HepG2 (cell line): ENCODE results near the gene RGL1. TPM values are rescaled to one million over a fixed set of nuclear protein-coding genes. Genes with fewer than 3 reads are reported as not detected.

ENCODE experiments used
- ATAC-seq: fragments of 200-7000 bp; cut with Tn5 transposase; 3 replicates; pipeline ENCODE4 v1.9.1; 2020; ENCODE audit warnings: mild to moderate bottlenecking, moderate library complexity
- BruUV-seq: library from RNA; stranded (reverse); fragments of 400-500 nt; replicated peaks from 2 replicates; lab custom pipeline; 2021; lab: Mats Ljungman, UMichigan
- CTCF ChIA-PET: fragments of 300-600 bp; formaldehyde crosslinking; extraction: SDS; loops from one replicate; lab custom pipeline; 2021; ENCODE audit warnings: low total read pairs, inconsistent platforms, low intra/inter-chr PET ratio; lab: Yijun Ruan, JAX
- POLR2A ChIA-PET: fragments of 350-600 bp; sonication (Branson Sonifier 250); formaldehyde crosslinking; loops from one replicate; lab custom pipeline; 2020; ENCODE audit warnings: antibody characterized with exemption, inconsistent platforms; lab: Yijun Ruan, JAX
- DNase-seq: peaks from one replicate; pipeline ENCODE4 v3.0.0-alpha.2; 2015; ENCODE audit warnings: low spot score
- FAIRE-seq: peaks from 3 replicates; lab custom pipeline; 2011; peaks lifted over from hg19 to GRCh38; lab: Jason Lieb, UNC
- H2AFZ ChIP-seq: one replicate; pipeline ENCODE4 v1.6.1; 2011; ENCODE audit warnings: low read length, inconsistent platforms
- H3K27ac ChIP-seq: fragments of 300-600 bp; 3 replicates; pipeline ENCODE4 v1.8.0; 2011; ENCODE audit warnings: mixed run types, mild to moderate bottlenecking, mixed read lengths, low read length, inconsistent platforms; ENCODE audit not compliant: insufficient read depth; ENCODE audit errors: extremely low read length
- H3K27me3 ChIP-seq, 2 experiments: fragments of 200-600 bp in 1 of 2; 2 replicates in 1 of 2; 3 replicates in 1 of 2; pipeline versions ENCODE4 v1.6.0 to v1.8.0; 2011; ENCODE audit warnings: low read length in 2 of 2, mild to moderate bottlenecking in 2 of 2, moderate library complexity in 2 of 2, inconsistent platforms in 1 of 2; ENCODE audit not compliant: insufficient read depth in 2 of 2, control insufficient read depth in 1 of 2
- H3K36me3 ChIP-seq, 2 experiments: fragments of 200-600 bp in 1 of 2; replicated peaks in 1 of 2; 2 replicates in 1 of 2; 3 replicates in 1 of 2; pipeline versions ENCODE4 v1.5.1 to v1.8.0; 2011; ENCODE audit warnings: low read length in 2 of 2, inconsistent platforms in 1 of 2; ENCODE audit not compliant: insufficient read depth in 2 of 2, control insufficient read depth in 1 of 2
- H3K4me1 ChIP-seq: 2 replicates; pipeline ENCODE4 v1.5.1; 2012; ENCODE audit warnings: low read length, inconsistent platforms; ENCODE audit not compliant: insufficient read depth
- H3K4me2 ChIP-seq: 2 replicates; pipeline ENCODE4 v1.6.0; 2011; ENCODE audit warnings: low read depth, low read length, inconsistent platforms
- H3K4me3 ChIP-seq, 3 experiments: fragments of 200-600 bp in 1 of 3; sonication (generic), shearing (Covaris generic) in 1 of 3; replicated peaks in 1 of 3; 2 replicates each; pipeline ENCODE4 v1.5.1; 2011 to 2016; ENCODE audit warnings: low read length in 3 of 3, inconsistent platforms in 2 of 3, low read depth in 2 of 3, mild to moderate bottlenecking in 2 of 3, control low read depth in 1 of 3, mixed read lengths in 1 of 3; ENCODE audit not compliant: insufficient read depth in 1 of 3
- H3K79me2 ChIP-seq: one replicate; pipeline ENCODE4 v1.6.1; 2011; ENCODE audit warnings: low read length, inconsistent platforms; ENCODE audit not compliant: insufficient read depth
- H3K9ac ChIP-seq: 2 replicates; pipeline ENCODE4 v1.6.0; 2011; ENCODE audit warnings: mild to moderate bottlenecking, low read depth, low read length, inconsistent platforms; ENCODE audit not compliant: insufficient read depth
- H3K9me3 ChIP-seq: 2 replicates; pipeline ENCODE4 v1.5.1; 2012; ENCODE audit warnings: mild to moderate bottlenecking, low read length
- H4K20me1 ChIP-seq: 2 replicates; pipeline ENCODE4 v1.6.0; 2011; ENCODE audit warnings: inconsistent platforms, mild to moderate bottlenecking, low read length, moderate library complexity; ENCODE audit not compliant: insufficient read depth
- CENPT ChIP-seq: sonication (generic); formaldehyde crosslinking; IDR thresholded peaks from 2 replicates; pipeline ENCODE4 v1.8.0; 2022; ENCODE audit warnings: low read depth, mild to moderate bottlenecking, moderate library complexity, missing genetic modification reagents
- CREB1 ChIP-seq, 2 experiments: fragments of 450-650 bp in 1 of 2; IDR thresholded peaks; 2 replicates each; pipeline ENCODE4 v1.6.1; 2016 to 2017; ENCODE audit warnings: control low read depth in 1 of 2, mild to moderate bottlenecking in 1 of 2, missing compliant biosample characterization in 1 of 2, missing genetic modification characterization in 1 of 2
- CSRNP2 ChIP-seq: sonication (generic); formaldehyde crosslinking; conservative IDR thresholded peaks from 2 replicates; pipeline ENCODE4 v1.8.0; 2022; ENCODE audit warnings: low read depth, missing genetic modification reagents
- ELF3 ChIP-seq: IDR thresholded peaks from 2 replicates; pipeline ENCODE4 v1.6.1; 2016; ENCODE audit warnings: missing genetic modification reagents, missing compliant biosample characterization
- ESRRA ChIP-seq: sonication (generic); formaldehyde crosslinking; IDR thresholded peaks from 2 replicates; pipeline ENCODE4 v1.5.1; 2020; ENCODE audit warnings: mild to moderate bottlenecking, low read depth, missing genetic modification reagents
- EZH2 ChIP-seq: conservative IDR thresholded peaks from 2 replicates; pipeline ENCODE4 v1.6.1; 2012; ENCODE audit warnings: mild to moderate bottlenecking, low read depth, low read length, moderate library complexity
- FOXC1 ChIP-seq: sonication (generic); formaldehyde crosslinking; IDR thresholded peaks from 2 replicates; pipeline ENCODE4 v1.8.0; 2022; ENCODE audit warnings: mild to moderate bottlenecking, missing genetic modification reagents, borderline replicate concordance
- HES4 ChIP-seq: sonication (generic); formaldehyde crosslinking; IDR thresholded peaks from 2 replicates; pipeline ENCODE4 v1.9.0; 2021; ENCODE audit warnings: mild to moderate bottlenecking, missing genetic modification reagents, borderline replicate concordance
- KDM2A ChIP-seq: sonication (generic); formaldehyde crosslinking; IDR thresholded peaks from 2 replicates; pipeline ENCODE4 v1.4.0; 2020; ENCODE audit warnings: low read depth, missing genetic modification reagents, borderline replicate concordance
- KDM6A ChIP-seq: IDR thresholded peaks from 2 replicates; pipeline ENCODE4 v1.6.1; 2016; ENCODE audit warnings: low read depth
- RAD21 ChIP-seq: fragments of 450-650 bp; formaldehyde crosslinking; IDR thresholded peaks from 2 replicates; pipeline ENCODE4 v1.5.0; 2020; ENCODE audit warnings: mild to moderate bottlenecking
- ZFP36 ChIP-seq: fragments of 150-350 bp; IDR thresholded peaks from 2 replicates; pipeline ENCODE4 v1.6.1; 2018; ENCODE audit warnings: borderline replicate concordance, low read length, low read depth; ENCODE audit not compliant: partially characterized antibody
- ZNF329 ChIP-seq: sonication (generic); formaldehyde crosslinking; IDR thresholded peaks from 2 replicates; pipeline ENCODE4 v1.9.0; 2021; ENCODE audit warnings: low read depth, mild to moderate bottlenecking, missing genetic modification reagents
- ZNF383 ChIP-seq: sonication (generic); formaldehyde crosslinking; IDR thresholded peaks from 2 replicates; pipeline ENCODE4 v1.4.0; 2020; ENCODE audit warnings: missing genetic modification reagents, mild to moderate bottlenecking, borderline replicate concordance
- ZNF777 ChIP-seq: sonication (generic); formaldehyde crosslinking; IDR thresholded peaks from 2 replicates; pipeline ENCODE4 v1.4.0; 2020; ENCODE audit warnings: missing genetic modification reagents
- in situ Hi-C: cut with HindIII; loops from 2 replicates; pipeline ENCODE4 v1.10.0; 2017; ENCODE audit warnings: low pct_unique_long_range_greater_than_20kb; ENCODE audit not compliant: extremely low pct_ligation_motif_present
- intact Hi-C: fragments of 100-400 bp; cut with micrococcal nuclease; formaldehyde crosslinking; loops from one replicate; pipeline ENCODE4 v1.10.0; 2022; ENCODE audit not compliant: unreplicated experiment
- polyA plus RNA-seq, 8 experiments: library from polyadenylated mRNA; depleted of rRNA in 3 of 8; stranded (reverse) in 7 of 8; unstranded in 1 of 8; fragments of >200 nt; fragmentation: Illumina TruSeq in 4 of 8; extraction: Trizol in 4 of 8; gene quantifications; 2 replicates each; pipeline versions ENCODE4 v1.2.1 to v1.2.3, GENCODE V29; 2011 to 2016; ENCODE audit warnings: low read depth in 4 of 8, missing spikeins in 1 of 8, mixed read lengths in 1 of 8; ENCODE audit not compliant: insufficient read depth in 1 of 8
- total RNA-seq, 5 experiments: library from RNA; depleted of rRNA; stranded (reverse); fragments of >200 nt; fragmentation: Illumina TruSeq; extraction: Trizol; gene quantifications; 2 replicates each; pipeline ENCODE4 v1.2.3, GENCODE V29; 2016; ENCODE audit warnings: low read depth in 1 of 5
- TF ChIP-seq, protein P1 (sequence below): sonication (generic); formaldehyde crosslinking; IDR thresholded peaks from 2 replicates; pipeline ENCODE4 v1.5.0; 2020; ENCODE audit warnings: mild to moderate bottlenecking, missing genetic modification reagents, borderline replicate concordance

RGL1 gene
- total and polyA plus RNA-seq, 2 of the 13 experiments (the other 11 are each of a cell fraction or from before 2014, with no cell fraction given) = 3.5 to 4.7 TPM

- CTCF ChIA-PET = no interaction called here
- no TSS peak for BruUV-seq
- TF ChIP-seq KDM6A (CRISPR knock-in tag) (no peak), ZFP36 (no peak), KDM2A (CRISPR knock-in tag) (no peak), RAD21 (CRISPR knock-in tag) (no peak), FOXC1 (CRISPR knock-in tag) (no peak), ZNF777 (CRISPR knock-in tag) (no peak), ZNF329 (no peak), CSRNP2 (CRISPR knock-in tag) (no peak), EZH2 (no peak), ELF3 (CRISPR knock-in tag) (no peak), CENPT (CRISPR knock-in tag) (no peak), CREB1 (IDR thresholded peaks at IDR 0.05) (no peak), CREB1 (CRISPR knock-in tag; IDR thresholded peaks at IDR 0.05) (no peak), ZNF383 (no peak), HES4 (CRISPR knock-in tag) (no peak), ESRRA (CRISPR knock-in tag) (no peak)
- TF ChIP-seq, protein P1, sequence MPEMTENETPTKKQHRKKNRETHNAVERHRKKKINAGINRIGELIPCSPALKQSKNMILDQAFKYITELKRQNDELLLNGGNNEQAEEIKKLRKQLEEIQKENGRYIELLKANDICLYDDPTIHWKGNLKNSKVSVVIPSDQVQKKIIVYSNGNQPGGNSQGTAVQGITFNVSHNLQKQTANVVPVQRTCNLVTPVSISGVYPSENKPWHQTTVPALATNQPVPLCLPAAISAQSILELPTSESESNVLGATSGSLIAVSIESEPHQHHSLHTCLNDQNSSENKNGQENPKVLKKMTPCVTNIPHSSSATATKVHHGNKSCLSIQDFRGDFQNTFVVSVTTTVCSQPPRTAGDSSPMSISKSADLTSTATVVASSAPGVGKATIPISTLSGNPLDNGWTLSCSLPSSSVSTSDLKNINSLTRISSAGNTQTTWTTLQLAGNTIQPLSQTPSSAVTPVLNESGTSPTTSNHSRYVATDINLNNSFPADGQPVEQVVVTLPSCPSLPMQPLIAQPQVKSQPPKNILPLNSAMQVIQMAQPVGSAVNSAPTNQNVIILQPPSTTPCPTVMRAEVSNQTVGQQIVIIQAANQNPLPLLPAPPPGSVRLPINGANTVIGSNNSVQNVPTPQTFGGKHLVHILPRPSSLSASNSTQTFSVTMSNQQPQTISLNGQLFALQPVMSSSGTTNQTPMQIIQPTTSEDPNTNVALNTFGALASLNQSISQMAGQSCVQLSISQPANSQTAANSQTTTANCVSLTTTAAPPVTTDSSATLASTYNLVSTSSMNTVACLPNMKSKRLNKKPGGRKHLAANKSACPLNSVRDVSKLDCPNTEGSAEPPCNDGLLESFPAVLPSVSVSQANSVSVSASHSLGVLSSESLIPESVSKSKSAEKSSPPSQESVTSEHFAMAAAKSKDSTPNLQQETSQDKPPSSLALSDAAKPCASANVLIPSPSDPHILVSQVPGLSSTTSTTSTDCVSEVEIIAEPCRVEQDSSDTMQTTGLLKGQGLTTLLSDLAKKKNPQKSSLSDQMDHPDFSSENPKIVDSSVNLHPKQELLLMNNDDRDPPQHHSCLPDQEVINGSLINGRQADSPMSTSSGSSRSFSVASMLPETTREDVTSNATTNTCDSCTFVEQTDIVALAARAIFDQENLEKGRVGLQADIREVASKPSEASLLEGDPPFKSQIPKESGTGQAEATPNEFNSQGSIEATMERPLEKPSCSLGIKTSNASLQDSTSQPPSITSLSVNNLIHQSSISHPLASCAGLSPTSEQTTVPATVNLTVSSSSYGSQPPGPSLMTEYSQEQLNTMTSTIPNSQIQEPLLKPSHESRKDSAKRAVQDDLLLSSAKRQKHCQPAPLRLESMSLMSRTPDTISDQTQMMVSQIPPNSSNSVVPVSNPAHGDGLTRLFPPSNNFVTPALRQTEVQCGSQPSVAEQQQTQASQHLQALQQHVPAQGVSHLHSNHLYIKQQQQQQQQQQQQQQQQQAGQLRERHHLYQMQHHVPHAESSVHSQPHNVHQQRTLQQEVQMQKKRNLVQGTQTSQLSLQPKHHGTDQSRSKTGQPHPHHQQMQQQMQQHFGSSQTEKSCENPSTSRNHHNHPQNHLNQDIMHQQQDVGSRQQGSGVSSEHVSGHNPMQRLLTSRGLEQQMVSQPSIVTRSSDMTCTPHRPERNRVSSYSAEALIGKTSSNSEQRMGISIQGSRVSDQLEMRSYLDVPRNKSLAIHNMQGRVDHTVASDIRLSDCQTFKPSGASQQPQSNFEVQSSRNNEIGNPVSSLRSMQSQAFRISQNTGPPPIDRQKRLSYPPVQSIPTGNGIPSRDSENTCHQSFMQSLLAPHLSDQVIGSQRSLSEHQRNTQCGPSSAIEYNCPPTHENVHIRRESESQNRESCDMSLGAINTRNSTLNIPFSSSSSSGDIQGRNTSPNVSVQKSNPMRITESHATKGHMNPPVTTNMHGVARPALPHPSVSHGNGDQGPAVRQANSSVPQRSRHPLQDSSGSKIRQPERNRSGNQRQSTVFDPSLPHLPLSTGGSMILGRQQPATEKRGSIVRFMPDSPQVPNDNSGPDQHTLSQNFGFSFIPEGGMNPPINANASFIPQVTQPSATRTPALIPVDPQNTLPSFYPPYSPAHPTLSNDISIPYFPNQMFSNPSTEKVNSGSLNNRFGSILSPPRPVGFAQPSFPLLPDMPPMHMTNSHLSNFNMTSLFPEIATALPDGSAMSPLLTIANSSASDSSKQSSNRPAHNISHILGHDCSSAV (CRISPR knock-in tag) = no peak
These were observed 34.1 kb upstream of the RGL1 start for GRCh38 chr1:183770816-183771128.

More at GRCh38 chr1:183770816-183771128, 34.1 kb upstream of the RGL1 start:
- no peak for DNase-seq
- intact Hi-C loops = no loop called here
- H2AFZ ChIP-seq = no peak overlapping the region
- FAIRE-seq = no peak
- H3K27ac ChIP-seq = no peak overlapping the region
- H4K20me1 ChIP-seq = no peaks in the 10 kb centered on the region
- H3K4me3 ChIP-seq = no peak overlapping the region
- no peaks in the 10 kb centered on the region for H3K4me1 ChIP-seq
- H3K27me3 ChIP-seq = no peaks in the 10 kb centered on the region
- H3K36me3 ChIP-seq = no peaks in the 10 kb centered on the region; a peak in 1 of 5 replicates
- no peak overlapping the region for H3K9ac ChIP-seq
- in situ Hi-C loops = no loop called here
- no peak for ATAC-seq
- no peaks in the 10 kb centered on the region for H3K79me2 ChIP-seq
- peaks cover 18% of the 10 kb centered on the region; the same call in 1 of the 2 replicates for H3K9me3 ChIP-seq
- no peak overlapping the region for H3K4me2 ChIP-seq
- POLR2A ChIA-PET = no interaction called here
